Measurements from ENCODE around the gene MYO6.

Gene MYO6

DNA sequence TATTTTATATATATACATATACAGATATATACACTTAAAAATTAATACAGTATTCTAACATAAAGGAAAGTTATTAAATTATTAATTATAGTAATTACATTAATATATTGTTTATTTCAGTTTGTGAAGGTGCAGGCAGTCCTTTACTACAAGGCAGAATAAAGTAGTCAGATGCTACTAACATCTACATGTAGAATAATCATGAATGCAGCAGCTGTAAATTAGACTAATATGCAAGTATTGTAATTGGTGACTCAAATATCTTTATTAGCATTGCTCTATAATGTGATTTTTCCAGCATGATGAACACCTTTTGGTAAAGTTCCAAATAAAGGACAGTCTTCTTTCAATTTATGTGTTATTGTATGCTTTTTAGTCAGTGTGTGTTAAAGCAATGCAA, 17.3 kb downstream of the MYO6 start:
- DNase-seq (ENCODE audit: low read depth): no peak

DNA sequence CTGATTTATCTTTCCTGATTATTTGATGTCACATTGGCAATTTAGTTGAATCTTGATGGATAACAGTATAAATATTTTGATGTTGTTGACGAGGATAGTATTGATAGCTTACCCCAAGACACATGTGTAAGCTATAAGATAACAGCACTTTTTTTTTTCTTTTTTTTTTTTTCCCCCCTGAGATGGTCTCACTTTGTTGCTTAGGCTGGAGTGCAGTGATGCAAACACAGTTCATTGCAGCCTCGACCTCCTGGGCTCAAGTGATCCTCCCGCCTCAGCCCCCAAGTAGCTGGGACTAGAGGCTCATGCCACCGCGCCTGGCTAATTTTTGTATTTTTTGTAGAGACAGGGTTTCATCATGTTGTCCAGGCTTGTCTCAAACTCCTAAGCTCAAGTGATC, 21.8 kb downstream of the MYO6 start:
- DNase-seq (ENCODE audit: low read depth): no peak

DNA sequence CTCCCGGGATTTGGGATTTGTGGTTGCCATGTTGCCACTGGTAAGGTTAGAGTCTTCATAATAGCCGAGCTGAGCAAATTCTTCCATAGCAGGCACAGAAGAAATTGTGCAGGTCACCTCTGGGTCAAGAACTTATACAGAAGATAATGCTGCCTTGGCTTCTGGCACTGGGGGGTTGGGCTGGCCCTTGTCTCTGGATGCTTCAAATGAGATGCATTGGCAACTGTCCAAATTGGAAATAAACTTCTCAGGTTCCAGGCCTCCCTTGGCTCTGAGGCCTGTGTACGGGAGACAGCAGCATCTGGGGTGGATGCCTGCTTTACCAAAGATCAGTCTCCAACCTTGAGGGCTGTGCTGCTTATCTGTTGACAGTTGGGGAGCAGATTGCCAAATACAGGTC, 26.2 kb downstream of the MYO6 start:
- no peak for DNase-seq (ENCODE audit: low read depth)

DNA sequence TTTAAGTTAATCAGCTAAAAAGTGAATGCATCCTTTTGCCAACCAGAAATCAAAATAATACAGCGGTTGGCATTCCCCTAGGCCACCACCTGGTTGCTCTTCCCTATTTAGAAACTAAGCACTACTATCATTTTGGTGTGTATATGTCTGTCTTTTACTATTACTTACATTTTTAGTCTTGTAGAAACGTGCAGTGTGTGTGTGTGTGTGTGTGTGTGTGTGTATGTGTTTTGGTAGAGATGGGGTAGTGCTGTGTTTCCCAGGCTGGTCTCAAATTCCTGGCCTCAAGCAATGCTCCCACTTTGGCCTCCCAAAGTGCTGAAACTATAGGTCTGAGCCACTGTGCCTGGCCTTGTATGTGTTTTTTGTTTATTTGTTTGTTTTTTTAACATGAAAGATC, 27.4 kb downstream of the MYO6 start:
- DNase-seq (ENCODE audit: low read depth): no peak

DNA sequence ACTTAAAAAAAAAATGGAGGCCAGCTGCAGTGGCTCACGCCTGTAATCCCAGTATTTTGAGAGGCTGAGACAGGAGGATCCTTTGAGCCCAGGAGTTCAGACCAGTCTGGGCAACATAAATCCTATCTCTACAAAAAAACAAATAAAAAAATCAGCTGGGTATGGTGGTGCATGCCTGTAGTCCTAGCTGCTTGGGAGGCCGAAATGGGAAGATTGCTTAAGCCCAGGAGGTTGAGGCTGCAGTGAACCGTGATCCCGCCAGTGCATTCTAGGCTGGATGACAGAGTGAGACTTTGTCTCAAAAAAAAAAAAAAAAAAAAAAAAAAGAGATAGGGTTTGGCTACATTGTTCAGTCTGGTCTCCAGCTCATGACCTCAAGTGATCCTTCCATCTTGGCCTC, 29.7 kb downstream of the MYO6 start:
- no peak for DNase-seq (ENCODE audit: low read depth)

DNA sequence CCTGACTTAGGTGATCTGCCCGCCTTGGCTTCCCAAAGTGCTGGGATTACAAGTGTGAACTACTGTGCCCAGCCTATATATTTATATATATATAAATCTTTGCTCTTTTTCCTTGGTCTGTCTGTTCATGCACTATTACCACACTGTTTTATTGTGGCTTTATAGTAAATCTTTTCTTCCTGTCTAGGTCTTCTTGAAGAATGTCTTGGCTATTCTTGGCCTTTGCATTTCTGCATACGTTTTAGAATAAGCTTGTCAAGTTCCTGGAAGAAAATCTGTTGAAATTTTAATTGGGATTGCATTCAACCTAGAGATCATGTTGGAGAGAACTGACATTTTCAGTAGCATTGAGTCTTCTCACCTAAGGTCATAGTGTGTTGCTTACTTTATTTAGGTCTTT, 37.1 kb downstream of the MYO6 start:
- DNase-seq (ENCODE audit: low read depth): no peak

DNA sequence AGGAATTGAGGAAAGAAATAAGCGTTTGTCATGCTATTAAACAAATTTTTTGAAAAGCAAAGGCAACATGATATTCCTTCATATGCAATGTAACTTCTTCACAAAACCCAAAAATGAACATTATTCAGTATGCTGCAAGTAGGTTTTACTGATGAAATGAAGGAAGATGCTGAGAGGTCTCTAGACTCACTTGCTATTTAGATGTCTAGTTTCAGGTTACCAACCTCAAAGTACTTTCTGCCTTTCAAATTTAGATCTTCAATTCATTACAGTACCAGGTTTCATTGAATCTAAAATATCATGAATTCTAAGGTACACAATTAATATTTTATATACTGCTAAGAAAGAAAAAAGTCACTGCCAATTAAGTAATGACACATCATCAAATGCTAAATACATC, 39.9 kb downstream of the MYO6 start:
- no peak for DNase-seq (ENCODE audit: low read depth)

DNA sequence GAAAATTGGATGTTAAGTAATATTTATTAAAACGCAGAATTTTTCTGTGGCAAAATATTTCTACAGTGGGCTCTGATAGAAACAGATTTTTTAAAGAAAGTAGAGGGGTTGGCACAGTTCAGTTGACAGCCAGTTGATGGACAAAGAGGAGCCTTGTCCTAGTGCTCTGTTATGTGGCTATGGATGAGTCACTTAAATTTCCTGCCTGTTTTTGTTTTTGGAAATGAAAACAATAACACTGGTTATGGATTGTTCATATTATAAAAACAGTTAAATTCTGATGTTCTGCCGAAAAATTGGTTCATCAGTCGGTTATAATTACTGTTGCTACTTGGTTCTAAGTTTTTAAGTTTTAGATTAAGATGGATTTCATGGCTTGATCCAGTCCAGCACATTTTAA, 42.8 kb downstream of the MYO6 start:
- DNase-seq (ENCODE audit: low read depth): no peak

DNA sequence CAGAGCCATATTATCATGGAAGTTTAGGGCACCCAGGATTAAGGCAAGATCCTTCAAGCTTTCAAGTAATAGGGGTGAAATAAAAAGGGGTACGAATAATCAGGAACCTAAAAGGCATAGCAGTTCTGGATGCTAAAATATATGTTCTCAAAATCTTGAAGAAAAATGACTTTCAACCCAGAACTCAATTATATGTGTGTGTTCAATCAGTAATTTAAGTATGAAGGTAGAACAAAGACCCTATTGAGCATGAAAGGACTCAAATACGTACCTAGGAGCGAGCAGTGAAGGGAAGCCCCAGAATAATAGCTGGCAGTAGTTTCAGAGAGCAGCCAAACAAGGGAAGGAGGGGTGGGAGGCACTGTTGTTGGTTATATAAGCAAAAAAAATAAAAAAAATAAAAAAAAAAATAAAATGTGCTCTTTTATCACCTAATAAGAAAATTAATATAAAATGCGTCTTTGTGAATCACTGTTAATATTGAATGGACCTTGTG, 45.4 kb downstream of the MYO6 start:
- no peak for DNase-seq (ENCODE audit: low read depth)

DNA sequence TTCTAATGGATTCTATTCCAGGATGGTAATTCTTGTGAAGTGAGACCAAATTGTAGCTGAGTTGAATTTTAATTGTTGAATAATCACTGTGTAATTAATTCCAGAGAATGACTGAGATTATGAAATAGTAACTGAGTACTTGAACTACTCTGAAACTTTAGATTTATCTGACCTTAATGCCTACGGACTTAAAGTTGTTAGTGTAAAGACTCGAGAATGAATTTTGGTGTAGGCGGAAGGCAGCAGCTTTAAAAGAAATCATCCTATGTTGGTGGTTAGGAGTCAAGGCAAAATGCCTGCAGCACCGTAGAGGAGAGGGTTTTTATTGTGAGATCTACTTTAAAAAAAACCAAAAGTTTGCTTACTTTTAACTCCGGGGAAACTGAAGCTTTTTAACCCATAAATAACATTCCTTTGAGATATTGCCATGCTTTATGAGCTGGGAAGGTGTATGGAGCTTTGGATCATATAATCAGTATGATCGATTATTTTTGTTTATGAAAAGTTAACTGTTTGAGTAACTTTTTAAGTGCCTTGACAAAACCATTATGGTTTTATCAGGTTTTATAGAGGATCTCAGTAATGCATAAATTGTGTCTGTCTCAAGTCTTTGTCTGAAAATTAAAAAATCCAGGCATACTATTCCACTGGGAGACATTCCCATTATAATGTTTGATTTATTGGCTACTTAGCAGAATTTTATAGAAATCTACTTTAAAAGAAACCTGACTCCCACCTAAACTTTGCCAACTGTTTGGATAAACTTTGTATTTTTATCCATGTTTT, 46.1 kb downstream of the MYO6 start:
- no peak for DNase-seq (ENCODE audit: low read depth)

DNA sequence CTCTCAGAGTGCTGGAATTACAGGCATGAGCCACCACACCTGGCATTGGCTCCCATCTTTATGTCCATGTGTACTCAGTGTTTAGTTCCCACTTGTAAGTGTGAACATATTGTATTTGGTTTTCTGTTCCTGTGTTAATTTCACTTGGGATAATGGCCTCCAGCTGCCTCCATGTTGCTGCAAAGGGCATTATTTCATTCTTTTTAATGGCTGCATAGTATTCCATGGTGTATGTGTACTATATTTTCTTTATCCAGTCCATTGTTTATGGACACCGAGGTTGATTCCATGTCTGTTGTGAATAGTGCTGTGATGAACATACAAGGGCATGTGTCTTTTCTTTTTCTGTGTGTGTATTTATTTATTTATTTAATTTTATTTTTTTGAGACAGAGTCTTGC, 47.7 kb downstream of the MYO6 start:
- DNase-seq (ENCODE audit: low read depth): no peak

DNA sequence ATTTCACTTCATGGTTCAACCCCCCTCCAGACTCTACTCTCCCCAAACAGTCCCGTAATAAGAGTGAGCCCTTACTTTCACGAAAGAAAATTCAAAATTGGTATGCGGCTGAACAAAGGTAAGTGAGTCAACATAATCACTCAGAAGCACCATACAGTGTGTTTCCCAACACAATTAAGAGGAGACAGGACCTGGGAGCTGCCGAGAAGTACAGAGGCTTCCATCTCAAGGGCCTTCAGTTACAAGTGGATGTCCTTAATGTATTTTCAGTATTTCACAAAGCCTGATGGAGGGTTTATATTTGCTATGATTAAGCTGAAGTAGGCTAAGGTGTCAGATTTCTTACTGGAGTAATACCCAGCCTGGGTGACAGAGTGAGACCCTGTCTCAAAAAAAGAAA, 51.1 kb downstream of the MYO6 start:
- DNase-seq (ENCODE audit: low read depth): no peak

DNA sequence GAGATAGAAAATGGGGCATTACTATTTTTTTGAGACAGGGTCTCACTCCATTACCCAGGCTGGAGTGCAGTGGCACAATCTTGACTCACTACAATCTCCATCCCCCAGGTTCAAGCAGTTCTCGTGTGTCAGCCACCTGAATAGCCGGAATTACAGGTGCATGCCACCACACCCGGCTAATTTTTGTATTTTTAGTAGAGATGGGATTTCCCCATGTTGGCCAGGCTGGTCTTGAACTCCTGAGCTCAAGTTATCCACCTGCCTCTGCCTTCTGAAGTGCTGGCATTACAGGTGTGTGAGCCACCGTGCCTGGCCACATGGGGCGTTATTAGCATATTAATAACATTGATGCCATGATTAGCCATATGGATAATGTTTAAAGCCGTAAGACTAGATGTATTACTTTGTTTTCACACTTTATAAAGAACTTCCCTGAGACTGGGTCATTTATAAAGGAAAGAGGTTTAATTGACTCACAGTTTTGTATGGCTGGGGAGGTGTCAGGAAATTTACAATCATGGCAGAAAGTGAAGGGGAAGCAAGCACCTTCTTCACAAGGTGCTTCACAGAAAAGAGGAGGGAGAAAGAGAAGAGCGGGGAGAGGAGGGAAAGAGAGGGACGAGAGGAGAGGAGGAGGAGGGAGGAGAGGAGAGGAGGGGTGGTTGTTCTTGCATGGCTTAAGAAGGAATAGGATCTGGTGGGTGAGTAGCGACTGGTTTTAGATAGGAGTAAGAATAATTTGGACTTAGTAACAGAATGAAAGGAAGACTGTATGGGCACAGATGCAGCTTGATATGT, 51.9 kb downstream of the MYO6 start:
- DNase-seq (ENCODE audit: low read depth): no peak

DNA sequence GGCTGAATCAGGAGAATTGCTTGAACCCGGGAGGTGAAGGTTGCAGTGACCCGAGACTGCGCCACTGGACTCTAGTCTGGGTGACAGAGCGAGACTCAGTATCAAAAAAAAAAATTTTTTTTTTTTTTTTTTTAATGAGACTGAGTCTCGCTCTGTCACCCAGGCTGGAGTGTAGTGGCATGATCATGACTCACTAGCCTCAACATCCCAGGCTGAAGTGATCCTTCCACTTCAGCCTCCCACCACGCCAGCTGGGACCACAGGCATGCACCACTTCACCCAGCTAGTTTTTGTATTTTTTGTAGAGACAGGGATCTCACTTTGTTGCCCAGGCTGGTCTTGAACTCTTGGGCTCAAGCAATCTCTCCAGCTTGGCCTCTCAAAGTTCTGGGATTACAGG, 53.3 kb downstream of the MYO6 start:
- DNase-seq (ENCODE audit: low read depth): no peak

DNA sequence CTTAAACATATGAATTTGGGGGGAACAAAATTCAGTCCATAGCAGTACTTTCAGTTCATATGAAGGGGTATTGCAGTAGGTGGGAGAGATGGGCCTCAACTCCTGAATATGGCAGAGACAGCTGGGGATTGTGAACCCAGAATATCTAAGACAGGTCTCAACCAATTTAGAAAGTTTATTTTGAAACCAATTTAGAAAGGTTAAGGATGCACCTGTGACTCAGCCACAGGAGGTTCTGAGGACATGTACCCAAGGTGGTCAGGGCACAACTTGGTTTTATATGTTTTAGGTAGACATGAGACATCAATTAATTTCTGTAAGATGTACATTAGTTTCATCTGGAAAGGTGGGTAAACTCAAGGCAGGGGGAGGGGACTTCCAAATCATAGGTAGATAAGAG, 59.5 kb downstream of the MYO6 start:
- no peak for DNase-seq (ENCODE audit: low read depth)

DNA sequence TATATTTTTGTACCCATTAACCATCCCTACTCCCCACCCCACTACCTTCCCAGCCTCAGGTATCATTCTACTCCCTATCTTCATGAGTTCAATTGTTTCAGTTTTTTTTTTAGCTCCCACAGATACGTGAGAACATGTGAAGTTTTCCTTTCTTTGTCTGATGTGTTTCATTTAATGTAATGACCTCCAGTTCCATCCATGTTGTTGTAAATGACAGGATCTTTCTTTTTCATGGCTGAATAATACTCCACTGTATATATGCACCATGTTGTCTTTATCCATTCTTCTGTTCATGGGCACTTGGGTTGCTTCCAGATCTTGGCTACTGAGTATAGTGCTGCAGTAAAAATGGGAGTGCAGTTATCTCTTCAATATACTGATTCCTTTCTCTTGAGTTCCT, 63.5 kb downstream of the MYO6 start:
- no peak for DNase-seq (ENCODE audit: low read depth)

DNA sequence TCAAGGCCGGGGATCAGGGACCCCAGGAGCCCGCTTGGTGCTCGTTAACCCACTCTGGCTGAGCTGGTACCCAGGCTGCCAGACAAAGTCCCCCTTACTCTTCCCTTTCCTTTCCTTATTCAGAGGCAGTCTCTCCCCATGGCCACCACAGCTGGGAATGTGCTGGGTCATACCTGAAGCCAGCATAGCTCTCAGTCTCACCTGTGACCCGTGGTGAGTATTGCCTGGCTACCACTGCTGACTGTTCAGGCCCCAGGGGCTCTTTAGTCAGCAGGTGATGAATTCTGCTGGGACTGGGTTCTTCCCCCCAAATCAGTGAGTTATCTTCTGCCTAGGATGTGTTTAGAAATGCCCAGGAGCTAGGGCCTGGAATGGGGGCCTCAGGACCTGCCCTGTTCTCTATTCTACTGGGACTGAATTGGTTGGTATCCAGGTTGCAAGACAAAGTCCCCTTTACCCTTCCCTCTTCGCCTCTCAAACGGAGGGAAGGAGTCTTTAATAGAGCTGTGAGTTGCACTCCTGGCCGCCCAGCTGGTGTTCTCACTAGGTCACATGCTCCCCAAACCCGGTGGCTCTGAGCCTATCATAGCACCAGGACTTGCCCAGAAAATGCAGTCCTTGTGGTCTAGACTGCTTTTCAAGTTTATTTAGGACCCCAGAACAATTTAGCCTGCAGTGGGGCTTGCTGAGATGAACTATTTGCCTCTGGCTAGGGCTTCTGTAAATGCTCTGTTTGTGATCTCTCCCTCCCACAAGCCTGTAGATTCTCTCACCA, 64.6 kb downstream of the MYO6 start:
- DNase-seq (ENCODE audit: low read depth): no peak

DNA sequence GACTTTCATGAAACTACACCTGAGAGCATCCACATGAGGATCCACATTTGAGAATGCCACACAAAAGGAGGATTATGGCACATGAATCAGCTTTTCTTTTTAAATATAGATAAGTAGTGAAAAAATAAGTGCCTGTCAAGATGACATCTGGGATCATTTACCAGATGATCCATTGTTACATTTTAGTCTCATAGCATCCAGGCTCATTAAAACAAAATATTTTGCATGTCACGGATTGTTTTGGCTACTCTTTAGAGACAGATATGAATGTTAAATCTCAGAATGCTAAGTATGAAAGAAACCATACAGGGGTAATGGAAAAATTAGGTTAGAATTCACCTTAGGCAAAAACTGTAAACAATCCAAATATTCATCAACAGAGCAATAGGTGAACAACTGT, 66.7 kb downstream of the MYO6 start:
- DNase-seq (ENCODE audit: low read depth): no peak

DNA sequence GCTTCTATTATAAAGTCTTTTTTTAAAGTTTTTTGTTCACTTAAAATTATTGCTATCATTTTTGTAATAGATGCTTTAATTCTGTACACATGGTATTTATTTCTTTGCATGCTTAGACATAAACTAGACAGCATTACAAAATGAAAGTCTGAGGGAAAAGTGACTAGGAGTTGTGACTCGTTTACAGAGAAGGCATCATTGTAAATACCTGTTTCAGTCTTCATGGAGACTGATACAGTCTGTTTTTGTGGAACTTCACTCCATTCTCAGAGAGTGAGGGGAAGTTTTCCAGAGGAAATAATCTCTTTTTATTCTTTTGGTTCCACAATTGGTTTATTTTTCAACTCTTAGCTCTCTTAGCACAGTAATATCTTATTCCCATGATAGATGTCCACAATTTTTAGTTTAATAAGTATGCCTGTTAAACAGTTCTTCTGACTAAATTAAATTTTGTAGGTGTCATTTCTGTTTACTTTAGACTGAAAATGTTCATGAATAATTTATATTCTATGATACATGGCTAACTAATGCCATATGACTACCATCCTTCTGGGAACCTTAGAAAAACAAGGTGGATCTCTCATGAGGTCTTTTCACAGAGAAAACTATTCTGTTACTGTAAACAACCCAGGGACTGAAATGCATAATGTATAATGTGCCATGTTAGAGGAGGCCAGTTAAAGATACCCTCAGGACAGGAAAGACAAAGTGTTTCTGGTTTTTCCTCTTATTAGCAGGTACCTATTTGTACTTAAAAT, 69.2 kb downstream of the MYO6 start:
- peak; percentile 7 for DNase-seq (ENCODE audit: low read depth)

DNA sequence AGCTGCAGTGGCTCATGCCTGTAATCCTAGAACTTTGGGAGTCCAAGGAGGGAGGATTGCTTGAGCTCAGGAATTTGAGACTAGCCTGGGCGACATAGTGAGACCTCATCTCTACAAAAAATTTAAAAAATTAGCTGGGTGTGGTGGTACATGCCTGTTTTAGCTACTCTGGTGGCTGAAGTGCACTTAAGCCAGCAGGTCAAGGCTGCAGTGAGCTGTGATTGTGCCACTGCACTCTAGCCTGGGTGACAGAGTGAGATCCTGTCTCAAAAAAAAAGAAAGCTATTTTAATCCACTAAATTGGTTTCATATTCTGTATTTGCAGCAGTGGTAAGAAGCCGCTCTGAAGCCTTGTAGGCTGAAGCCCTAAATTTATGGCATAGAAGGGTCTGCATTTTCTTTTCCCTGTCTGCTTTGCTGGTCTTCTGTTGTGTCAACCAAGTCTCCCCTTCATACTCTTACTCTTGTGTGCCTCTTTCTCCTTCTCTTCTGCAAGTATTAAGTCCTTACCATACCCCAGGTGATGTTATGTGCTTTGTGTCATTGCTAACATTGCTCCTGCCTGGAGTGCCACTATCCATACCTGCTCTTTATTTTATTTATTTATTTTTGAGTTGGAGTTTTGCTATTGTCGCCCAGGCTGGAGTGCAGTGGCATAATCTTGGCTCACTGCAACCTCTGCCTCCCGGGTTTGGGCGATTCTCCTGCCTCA, 70.9 kb downstream of the MYO6 start:
- no peak for DNase-seq (ENCODE audit: low read depth)

DNA sequence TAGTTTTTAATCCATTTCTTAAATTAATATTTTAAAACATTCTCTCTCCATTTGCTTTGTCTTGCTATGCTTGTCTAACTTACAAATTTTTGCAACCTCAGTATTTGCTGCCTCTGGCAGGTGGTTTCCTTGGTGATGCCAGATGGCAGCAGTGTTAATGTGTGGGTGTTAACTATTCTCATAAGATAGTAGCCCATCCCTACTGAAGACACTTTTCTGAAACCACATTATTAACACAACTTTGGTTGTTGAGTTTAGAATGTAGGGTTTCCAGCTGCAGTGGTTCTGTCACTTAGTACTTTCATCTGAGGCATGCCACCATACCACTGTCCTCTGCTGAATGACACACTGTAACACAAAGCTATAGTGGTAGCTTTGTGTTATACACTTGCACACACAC, 75.1 kb downstream of the MYO6 start:
- DNase-seq (ENCODE audit: low read depth): no peak
